ENCODE data around the gene NFKBIE. TPM values are rescaled to one million over a fixed set of nuclear protein-coding genes. Genes with fewer than 3 reads are reported as not detected.

NFKBIE gene
- total and polyA plus RNA-seq, 4 donors, result 3.7 to 4.9 (median 4.7) TPM

GRCh38 chr6:44221961-44222335 lies 43.4 kb downstream of the NFKBIE start:
- 45% methylated on average over 2 of the region's 2 CpGs for WGBS
- no peaks in the 10 kb centered on the region for H3K9me3 ChIP-seq (ENCODE audit: control insufficient read depth in 4 of 4, low read length in 3 of 4)
- H3K4me1 ChIP-seq (ENCODE audit: control insufficient read depth in 4 of 4, insufficient read depth in 4 of 4, low read length in 3 of 4), result peaks cover 50 to 90% (median 72%) of the 10 kb centered on the region in 4 donors
- no peak overlapping the region for H3K4me3 ChIP-seq (ENCODE audit: low read depth in 1 of 3, low read length in 3 of 3)
- no peak for TF ChIP-seq EGR1 (IDR thresholded peaks at IDR 0.05; ENCODE audit: low read depth in 2 of 2)
- TF ChIP-seq TAF1 (conservative IDR thresholded peaks at IDR 0.05), result no peak
- no peak for TF ChIP-seq NR2F2 (IDR thresholded peaks at IDR 0.05)
- no peak for TF ChIP-seq ZBTB33 (IDR thresholded peaks at IDR 0.05)
- TF ChIP-seq GABPA (IDR thresholded peaks at IDR 0.05 in 1 of 2, conservative IDR thresholded peaks at IDR 0.05 in 1 of 2), result no peak
- no peak for TF ChIP-seq YY1 (IDR thresholded peaks at IDR 0.05)
- TF ChIP-seq JUND (IDR thresholded peaks at IDR 0.05), result no peak
- no peak for TF ChIP-seq CTCF (IDR thresholded peaks at IDR 0.05; ENCODE audit: low read depth, low read length, missing input control)
- TF ChIP-seq FOXA2 (IDR thresholded peaks at IDR 0.05), result no peak
- no peak for TF ChIP-seq ATF3 (IDR thresholded peaks at IDR 0.05)
- TF ChIP-seq MAX (IDR thresholded peaks at IDR 0.05), result no peak
- H3K27ac ChIP-seq (ENCODE audit: low read depth in 1 of 2, low read length in 2 of 2), result peak overlapping the region; percentile 89 to 95
- no peak for DNase-seq (ENCODE audit: low spot score)
- H3K27me3 ChIP-seq (ENCODE audit: control insufficient read depth in 4 of 4, insufficient read depth in 4 of 4, low read length in 3 of 4), result no peaks in the 10 kb centered on the region
- peak overlapping the region; percentile 26 to 42 for H3K9ac ChIP-seq (ENCODE audit: low read depth in 1 of 2, low read length in 2 of 2)
- no peaks in the 10 kb centered on the region for H3K36me3 ChIP-seq (ENCODE audit: control insufficient read depth in 4 of 4, insufficient read depth in 3 of 4, low read depth in 1 of 4, low read length in 3 of 4)

- H3K9ac ChIP-seq (ENCODE audit: low read depth in 1 of 2, low read length in 2 of 2), result peak overlapping the region; percentile 26 to 42
- peak overlapping the region; percentile 89 to 95 for H3K27ac ChIP-seq (ENCODE audit: low read depth in 1 of 2, low read length in 2 of 2)
- no peaks in the 10 kb centered on the region for H3K9me3 ChIP-seq (ENCODE audit: control insufficient read depth in 4 of 4, low read length in 3 of 4)
- peaks cover 49 to 90% (median 71%) of the 10 kb centered on the region in 4 donors for H3K4me1 ChIP-seq (ENCODE audit: control insufficient read depth in 4 of 4, insufficient read depth in 4 of 4, low read length in 3 of 4)
- 7% methylated on average over 4 of the region's 4 CpGs for WGBS
- DNase-seq (ENCODE audit: low spot score), result peak; percentile 88
- no peak overlapping the region for H3K4me3 ChIP-seq (ENCODE audit: low read depth in 1 of 3, low read length in 3 of 3)
- H3K27me3 ChIP-seq (ENCODE audit: control insufficient read depth in 4 of 4, insufficient read depth in 4 of 4, low read length in 3 of 4), result no peaks in the 10 kb centered on the region
- H3K36me3 ChIP-seq (ENCODE audit: control insufficient read depth in 4 of 4, insufficient read depth in 3 of 4, low read depth in 1 of 4, low read length in 3 of 4), result no peaks in the 10 kb centered on the region
- TF ChIP-seq RXRA (IDR thresholded peaks at IDR 0.05), result peak; percentile 41 to 61
- peak; percentile 44 for TF ChIP-seq YY1 (IDR thresholded peaks at IDR 0.05)
- TF ChIP-seq REST (IDR thresholded peaks at IDR 0.05), result peak; percentile 48
- no peak for TF ChIP-seq TAF1 (conservative IDR thresholded peaks at IDR 0.05)
- peak; percentile 40 for TF ChIP-seq NR2F2 (IDR thresholded peaks at IDR 0.05)
- peak in 1 of 2 donors; percentile 26 for TF ChIP-seq EGR1 (IDR thresholded peaks at IDR 0.05; ENCODE audit: low read depth in 2 of 2)
- peak; percentile 80 to 88 for TF ChIP-seq RAD21 (IDR thresholded peaks at IDR 0.05)
- TF ChIP-seq FOXA1 (IDR thresholded peaks at IDR 0.05), result peak; percentile 32
- no peak for TF ChIP-seq ATF3 (IDR thresholded peaks at IDR 0.05)
- TF ChIP-seq JUND (IDR thresholded peaks at IDR 0.05), result no peak
- TF ChIP-seq ZBTB33 (IDR thresholded peaks at IDR 0.05), result no peak
- no peak for TF ChIP-seq FOXA2 (IDR thresholded peaks at IDR 0.05)
- peak; percentile 63 for TF ChIP-seq MAX (IDR thresholded peaks at IDR 0.05)
- no peak for TF ChIP-seq GABPA (IDR thresholded peaks at IDR 0.05 in 1 of 2, conservative IDR thresholded peaks at IDR 0.05 in 1 of 2)
- peak; percentile 39 to 45 for TF ChIP-seq HNF4A (conservative IDR thresholded peaks at IDR 0.05)
- peak; percentile 76 for TF ChIP-seq SP1 (IDR thresholded peaks at IDR 0.05)
- no peak for TF ChIP-seq HNF4G (IDR thresholded peaks at IDR 0.05)
These were observed 43.9 kb downstream of the NFKBIE start for GRCh38 chr6:44221291-44221960.

Measured in liver (tissue), 9 donors.